BLaER1 treated with 17β-estradiol and CSF1 and Interleukin-3, amounts not matched to agents 10 nM and 100 nM (cell line): ENCODE data around the gene FBLN1.

Experiments
- H3K27ac ChIP-seq, 11 experiments: shearing (Covaris generic); formaldehyde crosslinking; 2 replicates each; pipeline ENCODE4 v1.8.1; 2022
- H3K27me3 ChIP-seq, 11 experiments: shearing (Covaris generic); formaldehyde crosslinking; 2 replicates each; pipeline ENCODE4 v1.8.1; 2022
- H3K36me3 ChIP-seq, 11 experiments: shearing (Covaris generic); formaldehyde crosslinking; 2 replicates each; pipeline ENCODE4 v1.8.1; 2022
- H3K4me1 ChIP-seq, 10 experiments: shearing (Covaris generic); formaldehyde crosslinking; 2 replicates each; pipeline ENCODE4 v1.8.1; 2022
- H3K4me2 ChIP-seq, 11 experiments: shearing (Covaris generic); formaldehyde crosslinking; 2 replicates each; pipeline ENCODE4 v1.8.1; 2022
- H3K4me3 ChIP-seq, 10 experiments: shearing (Covaris generic); formaldehyde crosslinking; 2 replicates each; pipeline ENCODE4 v1.8.1; 2022
- H3K9ac ChIP-seq, 11 experiments: shearing (Covaris generic); formaldehyde crosslinking; 2 replicates each; pipeline ENCODE4 v1.8.1; 2022
- H3K9me3 ChIP-seq, 11 experiments: shearing (Covaris generic); formaldehyde crosslinking; replicated peaks in 1 of 11; 2 replicates each; pipeline ENCODE4 v1.8.1; 2022
- H4K20me1 ChIP-seq, 11 experiments: shearing (Covaris generic); formaldehyde crosslinking; 2 replicates each; pipeline ENCODE4 v1.8.1; 2022
- Cebpa-rat ChIP-seq, 11 experiments: shearing (Covaris generic); IDR thresholded peaks; 2 replicates each; pipeline ENCODE4 v1.8.1; 2022

Gene FBLN1

DNA sequence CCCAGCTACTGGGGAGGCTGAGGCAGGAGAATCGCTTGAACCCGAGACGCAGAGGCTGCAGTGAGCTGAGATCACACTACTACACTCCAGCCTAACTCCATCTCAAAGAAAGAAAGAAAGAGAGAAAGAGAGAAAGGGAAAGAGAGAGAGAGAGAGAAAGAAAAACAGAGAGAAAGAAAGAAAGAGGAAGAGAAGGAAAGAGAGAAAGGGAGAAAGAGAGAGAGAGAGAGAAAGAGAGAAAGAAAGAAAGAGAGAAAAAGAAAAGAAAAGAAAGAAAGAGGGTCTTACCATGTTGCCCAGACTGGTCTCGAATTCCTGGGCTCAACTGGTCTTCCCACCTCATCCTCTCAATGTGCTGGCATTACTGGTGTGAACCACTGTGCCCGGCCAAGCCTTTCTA lies 22.3 kb downstream of the FBLN1 start:
- TF ChIP-seq Cebpa-rat (IDR thresholded peaks at IDR 0.05): no peak
- Histone ChIP-seq H3K27ac (no peak overlapping the region), H3K9me3 (no peaks in the 10 kb centered on the region), H3K4me2 (no peak overlapping the region), H3K27me3 (no peaks in the 10 kb centered on the region), H3K4me3 (no peak overlapping the region), H3K36me3 (peaks cover 0 to 100% (median 72%) of the 10 kb centered on the region in 11 experiments; a peak in 16 of 22 replicates), H3K4me1 (peaks cover 0 to 5% (median 0%) of the 10 kb centered on the region in 10 experiments; a peak in 1 of 20 replicates), H4K20me1 (peaks cover 0 to 3% (median 0%) of the 10 kb centered on the region in 11 experiments; a peak in 2 of 22 replicates), H3K9ac (no peak overlapping the region)

- peaks cover 0 to 5% (median 0%) of the 10 kb centered on the region in 10 experiments; a peak in 1 of 20 replicates for H3K4me1 ChIP-seq
- H3K9ac ChIP-seq: no peak overlapping the region
- H3K36me3 ChIP-seq: peaks cover 0 to 100% (median 72%) of the 10 kb centered on the region in 11 experiments; a peak in 16 of 22 replicates
- no peaks in the 10 kb centered on the region for H3K27me3 ChIP-seq
- no peak overlapping the region for H3K27ac ChIP-seq
- H3K4me2 ChIP-seq: no peak overlapping the region
- peaks cover 0 to 3% (median 0%) of the 10 kb centered on the region in 11 experiments; a peak in 2 of 22 replicates for H4K20me1 ChIP-seq
- TF ChIP-seq Cebpa-rat (IDR thresholded peaks at IDR 0.05): no peak
- H3K4me3 ChIP-seq: no peak overlapping the region
- H3K9me3 ChIP-seq: no peaks in the 10 kb centered on the region
These were observed 22.8 kb downstream of the FBLN1 start for GRCh38 chr22:45525480-45525879.

DNA sequence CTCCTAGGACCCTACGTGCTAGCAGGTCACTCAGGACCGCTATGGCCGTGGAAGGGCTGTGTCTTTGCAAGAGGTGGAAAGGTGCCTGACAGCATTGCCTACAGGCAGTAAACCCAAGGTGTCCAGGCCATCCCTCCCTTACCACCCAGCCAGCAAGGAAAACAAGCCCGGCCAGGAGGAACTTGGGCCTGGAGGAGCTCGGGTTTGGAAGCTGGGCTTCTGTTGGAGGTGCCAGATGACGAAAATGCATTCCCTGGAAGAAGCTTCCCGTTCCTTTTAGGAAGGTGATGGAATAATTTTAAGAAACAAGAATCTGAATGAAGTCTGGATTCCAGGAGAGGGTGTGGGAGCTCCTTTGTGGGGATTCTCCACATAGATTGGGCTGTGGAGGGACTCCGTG lies 23.6 kb downstream of the FBLN1 start:
- no peak overlapping the region for H3K9ac ChIP-seq
- peaks cover 0 to 5% (median 0%) of the 10 kb centered on the region in 10 experiments; a peak in 1 of 20 replicates for H3K4me1 ChIP-seq
- H3K36me3 ChIP-seq: peaks cover 0 to 100% (median 72%) of the 10 kb centered on the region in 11 experiments; a peak in 16 of 22 replicates
- H3K27ac ChIP-seq: no peak overlapping the region
- no peak overlapping the region for H3K4me2 ChIP-seq
- H3K9me3 ChIP-seq: no peaks in the 10 kb centered on the region
- H3K27me3 ChIP-seq: no peaks in the 10 kb centered on the region
- no peak for TF ChIP-seq Cebpa-rat (IDR thresholded peaks at IDR 0.05)
- H3K4me3 ChIP-seq: no peak overlapping the region
- H4K20me1 ChIP-seq: peaks cover 0 to 3% (median 0%) of the 10 kb centered on the region in 11 experiments; a peak in 2 of 22 replicates

DNA sequence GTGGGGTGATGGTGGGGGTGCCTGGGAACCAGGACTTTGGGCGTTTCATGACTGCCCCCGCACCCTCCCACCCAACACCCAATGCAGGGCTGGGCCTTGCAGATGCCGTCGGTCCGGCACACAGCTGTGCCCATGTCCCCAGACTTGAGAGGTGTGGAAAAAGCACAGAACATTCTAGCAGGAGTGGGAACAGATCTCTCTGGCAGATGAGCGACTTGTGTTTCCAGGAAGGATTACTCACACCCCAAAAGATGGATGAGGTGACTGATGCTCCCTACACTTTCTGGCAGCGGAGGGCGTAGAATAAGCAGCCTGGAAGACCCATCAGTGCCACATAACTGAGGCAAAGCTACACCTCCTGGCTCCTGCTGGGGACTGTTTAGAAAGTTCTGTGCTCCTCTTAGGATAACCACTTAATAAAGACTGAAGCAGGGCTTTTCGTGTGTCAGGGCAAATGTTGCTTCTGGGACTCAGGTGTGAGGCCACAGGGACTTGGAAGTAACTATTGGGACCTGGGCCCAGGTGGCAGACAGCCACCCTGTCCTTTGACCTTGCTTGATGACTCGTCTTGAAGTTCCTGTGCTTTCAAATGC lies 24.2 kb downstream of the FBLN1 start:
- Histone ChIP-seq H3K27ac (no peak overlapping the region), H3K9ac (no peak overlapping the region), H3K9me3 (no peaks in the 10 kb centered on the region), H4K20me1 (peaks cover 0 to 3% (median 0%) of the 10 kb centered on the region in 11 experiments; a peak in 2 of 22 replicates), H3K4me1 (peaks cover 0 to 5% (median 0%) of the 10 kb centered on the region in 10 experiments; a peak in 1 of 20 replicates), H3K36me3 (peaks cover 0 to 100% (median 72%) of the 10 kb centered on the region in 11 experiments; a peak in 16 of 22 replicates), H3K4me3 (no peak overlapping the region), H3K4me2 (no peak overlapping the region), H3K27me3 (no peaks in the 10 kb centered on the region)
- no peak for TF ChIP-seq Cebpa-rat (IDR thresholded peaks at IDR 0.05)

GRCh38 chr22:45527456-45527855 lies 24.8 kb downstream of the FBLN1 start:
- Histone ChIP-seq H3K4me2 (no peak overlapping the region), H3K36me3 (peaks cover 0 to 100% (median 72%) of the 10 kb centered on the region in 11 experiments; a peak in 16 of 22 replicates), H3K9me3 (no peaks in the 10 kb centered on the region), H3K4me3 (no peak overlapping the region), H3K27me3 (no peaks in the 10 kb centered on the region), H4K20me1 (peaks cover 0 to 3% (median 0%) of the 10 kb centered on the region in 11 experiments; a peak in 3 of 22 replicates), H3K27ac (no peak overlapping the region), H3K4me1 (peaks cover 0 to 5% (median 0%) of the 10 kb centered on the region in 10 experiments; a peak in 1 of 20 replicates), H3K9ac (no peak overlapping the region)
- TF ChIP-seq Cebpa-rat (IDR thresholded peaks at IDR 0.05): no peak

DNA sequence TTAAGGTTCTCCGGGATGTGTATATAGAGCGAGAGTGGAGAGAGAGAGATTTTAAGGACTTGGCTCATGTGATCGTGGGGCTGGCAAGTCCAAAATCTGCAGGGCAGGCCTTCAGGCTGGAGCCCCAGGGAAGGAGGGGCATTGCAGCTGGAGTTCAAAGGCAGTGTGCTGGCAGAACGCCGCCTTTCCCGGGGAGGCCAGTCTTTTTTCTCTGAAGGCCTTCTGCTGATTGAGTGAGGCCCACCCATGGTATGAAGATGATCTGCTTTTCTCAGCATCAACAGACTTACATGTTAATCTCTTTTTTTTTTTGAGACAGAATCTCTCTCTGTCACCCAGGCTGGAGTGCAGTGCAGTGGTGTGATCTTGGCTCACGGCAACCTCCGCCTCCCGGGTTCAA lies 25.4 kb downstream of the FBLN1 start:
- Histone ChIP-seq H3K4me1 (peaks cover 0 to 5% (median 0%) of the 10 kb centered on the region in 10 experiments; a peak in 1 of 20 replicates), H3K36me3 (peaks cover 0 to 100% (median 72%) of the 10 kb centered on the region in 11 experiments; a peak in 16 of 22 replicates), H3K4me2 (no peak overlapping the region), H3K4me3 (no peak overlapping the region), H3K27me3 (no peaks in the 10 kb centered on the region), H3K9ac (no peak overlapping the region), H3K27ac (no peak overlapping the region), H3K9me3 (no peaks in the 10 kb centered on the region), H4K20me1 (peaks cover 0 to 6% (median 0%) of the 10 kb centered on the region in 11 experiments; a peak in 3 of 22 replicates)
- TF ChIP-seq Cebpa-rat (IDR thresholded peaks at IDR 0.05): no peak

DNA sequence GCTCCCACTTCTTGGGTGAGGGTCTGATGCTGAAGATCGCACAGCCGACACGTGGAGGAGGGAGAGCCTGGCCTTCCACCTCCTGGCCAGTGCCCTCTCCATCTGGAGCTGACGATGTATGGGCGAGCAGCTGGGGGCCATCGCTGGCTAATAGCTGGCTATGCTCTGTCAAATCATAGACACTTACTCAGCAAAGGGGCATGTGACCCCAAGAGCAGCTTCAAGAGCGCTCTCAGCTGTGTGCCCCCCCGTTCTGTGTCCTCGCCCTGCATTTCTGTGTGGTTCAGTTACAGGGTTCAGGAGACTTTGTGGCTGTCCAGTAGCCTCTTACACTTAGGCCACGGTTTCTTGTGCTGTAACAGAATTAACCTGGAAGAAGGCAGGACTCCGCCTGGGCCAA lies 26.4 kb downstream of the FBLN1 start:
- H3K4me3 ChIP-seq: no peak overlapping the region
- H3K27ac ChIP-seq: no peak overlapping the region
- H3K27me3 ChIP-seq: no peaks in the 10 kb centered on the region
- H3K4me2 ChIP-seq: no peak overlapping the region
- peaks cover 0 to 16% (median 0%) of the 10 kb centered on the region in 11 experiments; a peak in 4 of 22 replicates for H4K20me1 ChIP-seq
- H3K36me3 ChIP-seq: peaks cover 0 to 100% (median 75%) of the 10 kb centered on the region in 11 experiments; a peak in 16 of 22 replicates
- no peaks in the 10 kb centered on the region for H3K9me3 ChIP-seq
- H3K9ac ChIP-seq: no peak overlapping the region
- no peak for TF ChIP-seq Cebpa-rat (IDR thresholded peaks at IDR 0.05)
- no peaks in the 10 kb centered on the region; a peak in 1 of 20 replicates for H3K4me1 ChIP-seq

DNA sequence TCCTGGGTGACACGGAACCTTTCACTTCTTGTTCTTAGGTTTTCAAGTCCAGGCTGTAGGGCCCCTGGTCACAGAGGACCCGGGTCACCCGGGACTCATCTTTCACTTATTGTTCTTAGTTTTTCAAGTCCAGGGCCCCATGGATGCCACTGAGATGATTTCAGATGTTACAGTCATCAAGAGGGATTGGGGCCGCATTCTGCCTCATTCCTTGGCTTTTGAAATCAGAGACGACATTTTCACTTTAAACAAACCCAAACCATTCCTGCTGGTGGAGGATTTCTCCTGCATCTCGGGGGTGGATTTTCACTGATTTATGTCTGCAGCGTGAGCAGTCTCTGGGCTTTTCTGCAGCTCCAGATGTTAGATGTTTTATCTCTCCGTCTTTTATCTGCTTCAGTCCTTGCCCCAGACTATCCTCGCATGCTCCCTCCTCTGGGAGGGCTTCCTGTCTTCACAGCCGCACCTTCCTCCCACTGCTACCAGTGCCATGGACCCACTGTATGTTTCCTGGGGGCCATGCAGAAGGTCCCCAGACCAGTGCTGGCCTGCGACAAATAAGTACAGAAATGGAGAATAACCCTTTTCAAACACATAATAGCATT lies 27.4 kb downstream of the FBLN1 start:
- Histone ChIP-seq H3K27me3 (no peaks in the 10 kb centered on the region), H3K9ac (no peak overlapping the region)

More for the DNA sequence above, 27.4 kb downstream of the FBLN1 start:
- H3K36me3 ChIP-seq: peaks cover 0 to 100% (median 79%) of the 10 kb centered on the region in 11 experiments; a peak in 16 of 22 replicates
- no peak overlapping the region for H3K27ac ChIP-seq
- no peaks in the 10 kb centered on the region for H3K9me3 ChIP-seq
- H3K4me3 ChIP-seq: no peak overlapping the region
- no peaks in the 10 kb centered on the region for H3K4me1 ChIP-seq
- no peak for TF ChIP-seq Cebpa-rat (IDR thresholded peaks at IDR 0.05)
- no peak overlapping the region for H3K4me2 ChIP-seq
- peaks cover 0 to 16% (median 0%) of the 10 kb centered on the region in 11 experiments; a peak in 3 of 22 replicates for H4K20me1 ChIP-seq
